Measurements from ENCODE around the gene DOCK4.
A peak's percentile ranks its signal among the peaks of the same experiment; 100 is the strongest.

DOCK4 gene

GRCh38 chr7:112192236-112193154 is 13.7 kb downstream of the DOCK4 start:
- no peak for DNase-seq (ENCODE audit: low spot score)

- no peak for DNase-seq (ENCODE audit: low spot score)
Measured at GRCh38 chr7:112190120-112190519, 16.1 kb downstream of the DOCK4 start.

GRCh38 chr7:112189691-112190090 is 16.5 kb downstream of the DOCK4 start:
- DNase-seq (ENCODE audit: low spot score): no peak

GRCh38 chr7:112188257-112188656 is 17.9 kb downstream of the DOCK4 start:
- DNase-seq (ENCODE audit: low spot score): no peak

GRCh38 chr7:112186300-112186699 is 19.9 kb downstream of the DOCK4 start:
- DNase-seq (ENCODE audit: low spot score): no peak

- DNase-seq (ENCODE audit: low spot score): no peak
Measured at GRCh38 chr7:112185005-112185834, 21.0 kb downstream of the DOCK4 start.

- DNase-seq (ENCODE audit: low spot score): no peak
Measured at GRCh38 chr7:112184455-112184854, 21.7 kb downstream of the DOCK4 start.

GRCh38 chr7:112183266-112183665 is 22.9 kb downstream of the DOCK4 start:
- DNase-seq (ENCODE audit: low spot score): no peak

GRCh38 chr7:112182749-112183148 is 23.4 kb downstream of the DOCK4 start:
- DNase-seq (ENCODE audit: low spot score): no peak

- no peak for DNase-seq (ENCODE audit: low spot score)
Measured at GRCh38 chr7:112180223-112180622, 26.0 kb downstream of the DOCK4 start.

GRCh38 chr7:112176693-112177415 is 29.3 kb downstream of the DOCK4 start:
- DNase-seq (ENCODE audit: low spot score): no peak

GRCh38 chr7:112176241-112176640 is 30.0 kb downstream of the DOCK4 start:
- no peak for DNase-seq (ENCODE audit: low spot score)

GRCh38 chr7:112174192-112174591 is 32.0 kb downstream of the DOCK4 start:
- no peak for DNase-seq (ENCODE audit: low spot score)

- DNase-seq (ENCODE audit: low spot score): no peak
Measured at GRCh38 chr7:112173568-112173905, 32.7 kb downstream of the DOCK4 start.

- no peak for DNase-seq (ENCODE audit: low spot score)
Measured at GRCh38 chr7:112172870-112173567, 33.2 kb downstream of the DOCK4 start.

- DNase-seq (ENCODE audit: low spot score): no peak
Measured at GRCh38 chr7:112171673-112172072, 34.5 kb downstream of the DOCK4 start.

- DNase-seq (ENCODE audit: low spot score): no peak
Measured at GRCh38 chr7:112168915-112169314, 37.3 kb downstream of the DOCK4 start.

GRCh38 chr7:112167147-112167546 is 39.1 kb downstream of the DOCK4 start:
- no peak for DNase-seq (ENCODE audit: low spot score)

GRCh38 chr7:112162784-112163506 is 43.3 kb downstream of the DOCK4 start:
- DNase-seq (ENCODE audit: low spot score): no peak

GRCh38 chr7:112162142-112162766 is 43.9 kb downstream of the DOCK4 start:
- peak; percentile 21 for DNase-seq (ENCODE audit: low spot score)
